SK-N-SH (cell line): Measurements from ENCODE around the gene TMEM174. TPM values are rescaled to one million over a fixed set of nuclear protein-coding genes. Genes with fewer than 3 reads are reported as not detected.

Source experiments
- CTCF ChIA-PET: fragments of 300-600, 350-600 bp; formaldehyde crosslinking; extraction: SDS; loops from one replicate; lab custom pipeline; 2021; lab: Yijun Ruan, JAX
- POLR2A ChIA-PET: fragments of 350-600 bp; sonication (Branson Sonifier 250); formaldehyde crosslinking; extraction: SDS; loops from one replicate; lab custom pipeline; 2020; ENCODE audit warnings: antibody characterized with exemption, inconsistent platforms; lab: Yijun Ruan, JAX
- DNase-seq: peaks from one replicate; pipeline ENCODE4 v3.0.0; 2012
- H2AFZ ChIP-seq: fragments of 200-600 bp; sonication (generic); 2 replicates; pipeline ENCODE4 v1.8.1; 2016; ENCODE audit warnings: antibody characterized with exemption, mild to moderate bottlenecking, low read depth
- H3F3A ChIP-seq: fragments of 200-600 bp; sonication (generic); replicated peaks from 2 replicates; pipeline ENCODE3; 2016; ENCODE audit warnings: antibody characterized with exemption, mild to moderate bottlenecking; ENCODE audit not compliant: insufficient read depth
- H3K27ac ChIP-seq, 2 experiments: fragments of 200-500 bp in 1 of 2; fragments of 200-600 bp in 1 of 2; sonication (Bioruptor generic) in 1 of 2; sonication (generic), shearing (Covaris generic) in 1 of 2; 2 replicates each; pipeline versions ENCODE4 v1.5.1 to v1.6.1; 2014 to 2016; ENCODE audit warnings: low read depth in 2 of 2, inconsistent platforms in 1 of 2, low read length in 1 of 2, mild to moderate bottlenecking in 1 of 2, mixed read lengths in 1 of 2
- H3K27me3 ChIP-seq: fragments of 200-600 bp; sonication (generic), shearing (Covaris generic); 2 replicates; pipeline ENCODE4 v1.6.1; 2016; ENCODE audit warnings: mixed run types; ENCODE audit not compliant: insufficient read depth
- H3K36me3 ChIP-seq, 2 experiments: fragments of 200-500 bp in 1 of 2; fragments of 200-600 bp in 1 of 2; sonication (Bioruptor generic) in 1 of 2; sonication (generic) in 1 of 2; replicated peaks in 1 of 2; 2 replicates each; pipeline versions ENCODE3 to v1.5.1; 2014 to 2016; ENCODE audit warnings: low read length in 1 of 2, mild to moderate bottlenecking in 1 of 2; ENCODE audit not compliant: insufficient read depth in 2 of 2, control insufficient read depth in 1 of 2
- H3K4me1 ChIP-seq, 2 experiments: fragments of 200-500 bp in 1 of 2; fragments of 200-600 bp in 1 of 2; sonication (Bioruptor generic) in 1 of 2; sonication (generic), shearing (Covaris generic) in 1 of 2; 2 replicates each; pipeline versions ENCODE4 v1.5.1 to v1.6.1; 2014 to 2016; ENCODE audit warnings: low read depth in 1 of 2, low read length in 1 of 2, mixed run types in 1 of 2; ENCODE audit not compliant: insufficient read depth in 2 of 2, control insufficient read depth in 1 of 2
- H3K4me2 ChIP-seq: fragments of 200-600 bp; sonication (generic), shearing (Covaris generic); 2 replicates; pipeline ENCODE4 v1.6.1; 2017; ENCODE audit warnings: mixed run types
- H3K4me3 ChIP-seq, 2 experiments: fragments of 200-500 bp in 1 of 2; fragments of 200-600 bp in 1 of 2; sonication (Bioruptor generic) in 1 of 2; sonication (generic), shearing (Covaris generic) in 1 of 2; 2 replicates each; pipeline versions ENCODE4 v1.5.1 to v1.8.1; 2014 to 2016; ENCODE audit warnings: low read depth in 2 of 2, inconsistent platforms in 1 of 2, low read length in 1 of 2, mild to moderate bottlenecking in 1 of 2, mixed read lengths in 1 of 2, moderate library complexity in 1 of 2
- H3K79me2 ChIP-seq: fragments of 200-600 bp; sonication (generic); 2 replicates; pipeline ENCODE4 v1.8.1; 2017; ENCODE audit warnings: mild to moderate bottlenecking; ENCODE audit not compliant: insufficient read depth
- H3K9ac ChIP-seq: fragments of 200-600 bp; sonication (generic); 2 replicates; pipeline ENCODE4 v1.6.1; 2017; ENCODE audit warnings: mixed run types
- H3K9me2 ChIP-seq: fragments of 200-600 bp; sonication (generic); 2 replicates; pipeline ENCODE4 v1.6.1; 2017; ENCODE audit warnings: mixed run types
- H3K9me3 ChIP-seq: fragments of 200-600 bp; sonication (generic); 2 replicates; pipeline ENCODE4 v1.6.1; 2017; ENCODE audit warnings: mixed run types, mild to moderate bottlenecking, moderate library complexity
- H4K20me1 ChIP-seq: fragments of 200-600 bp; sonication (generic); 2 replicates; pipeline ENCODE4 v1.6.1; 2017; ENCODE audit warnings: mild to moderate bottlenecking, mixed run types; ENCODE audit not compliant: insufficient read depth
- CHD2 ChIP-seq: fragments of 150-350 bp; IDR thresholded peaks from 2 replicates; pipeline ENCODE4 v1.6.1; 2018; ENCODE audit warnings: low read length; ENCODE audit not compliant: partially characterized antibody
- EP300 ChIP-seq, 2 experiments: IDR thresholded peaks; 2 replicates each; pipeline versions ENCODE4 v1.4.0 to v1.6.1; 2012; ENCODE audit warnings: borderline replicate concordance in 1 of 2, low read depth in 1 of 2, low read length in 1 of 2
- EZH2phosphoT487 ChIP-seq: fragments of 200-600 bp; sonication (generic); IDR thresholded peaks from 2 replicates; pipeline ENCODE4 v1.6.1; 2017; ENCODE audit warnings: low read depth, mixed run types, mild to moderate bottlenecking, antibody characterized with exemption, moderate library complexity, borderline replicate concordance
- GATA2 ChIP-seq: sonication (generic); formaldehyde crosslinking; IDR thresholded peaks from 2 replicates; pipeline ENCODE4 v1.5.0; 2020; ENCODE audit warnings: mild to moderate bottlenecking, missing genetic modification reagents
- JUND ChIP-seq: IDR thresholded peaks from 2 replicates; pipeline ENCODE4 v1.4.0; 2012
- MEF2A ChIP-seq: IDR thresholded peaks from 2 replicates; pipeline ENCODE4 v1.4.0; 2012; ENCODE audit warnings: low read depth, borderline replicate concordance
- MXI1 ChIP-seq: IDR thresholded peaks from 2 replicates; pipeline ENCODE4 v1.6.1; 2012; ENCODE audit warnings: mild to moderate bottlenecking, low read depth, low read length, improper control_type of control experiment
- NFIC ChIP-seq: IDR thresholded peaks from 2 replicates; pipeline ENCODE4 v1.4.0; 2012; ENCODE audit warnings: borderline replicate concordance
- RAD21 ChIP-seq: IDR thresholded peaks from 2 replicates; pipeline ENCODE4 v1.6.1; 2012; ENCODE audit warnings: mild to moderate bottlenecking, low read length
- RCOR1 ChIP-seq: fragments of 150-350 bp; IDR thresholded peaks from 2 replicates; pipeline ENCODE4 v1.6.1; 2017; ENCODE audit warnings: antibody characterized with exemption, low read length
- SIN3A ChIP-seq: IDR thresholded peaks from 2 replicates; pipeline ENCODE4 v1.6.1; 2012; ENCODE audit warnings: low read depth, mild to moderate bottlenecking, low read length, moderate library complexity, borderline replicate concordance
- SMC3 ChIP-seq: IDR thresholded peaks from 2 replicates; pipeline ENCODE4 v1.6.1; 2012; ENCODE audit warnings: low read depth, low read length, improper control_type of control experiment
- TCF12 ChIP-seq: IDR thresholded peaks from 2 replicates; pipeline ENCODE4 v1.4.0; 2012
- TEAD4 ChIP-seq: IDR thresholded peaks from 2 replicates; pipeline ENCODE4 v1.4.0; 2012; ENCODE audit warnings: mild to moderate bottlenecking, borderline replicate concordance; ENCODE audit not compliant: insufficient read depth
- WGBS: methylation state at CpG from one replicate; pipeline ENCODE4 v1.1.6; 2017; ENCODE audit warnings: low lambda C conversion rate; 5-methylcytosine and 5-hydroxymethylcytosine counted together
- polyA plus RNA-seq, 3 experiments: library from polyadenylated mRNA; depleted of rRNA; stranded (reverse); fragments of >200 nt; gene quantifications; 2 replicates each; pipeline ENCODE4 v1.2.3, GENCODE V29; 2012
- TF ChIP-seq, protein P1 (sequence below): IDR thresholded peaks from 2 replicates; pipeline ENCODE4 v1.6.1; 2012; ENCODE audit warnings: mild to moderate bottlenecking, low read depth, low read length, moderate library complexity
- TF ChIP-seq, protein P2 (sequence below): IDR thresholded peaks from 2 replicates; pipeline ENCODE4 v1.4.0; 2012; ENCODE audit warnings: low read depth
- TF ChIP-seq, protein P3 (sequence below): fragments of 200-600 bp; sonication (generic); IDR thresholded peaks from 2 replicates; pipeline ENCODE4 v1.6.1; 2017; ENCODE audit warnings: antibody characterized with exemption, mild to moderate bottlenecking, moderate library complexity

The TMEM174 gene
- polyA plus RNA-seq, 1 of the 3 experiments (the other 2 are of a cell fraction), result not detected

DNA sequence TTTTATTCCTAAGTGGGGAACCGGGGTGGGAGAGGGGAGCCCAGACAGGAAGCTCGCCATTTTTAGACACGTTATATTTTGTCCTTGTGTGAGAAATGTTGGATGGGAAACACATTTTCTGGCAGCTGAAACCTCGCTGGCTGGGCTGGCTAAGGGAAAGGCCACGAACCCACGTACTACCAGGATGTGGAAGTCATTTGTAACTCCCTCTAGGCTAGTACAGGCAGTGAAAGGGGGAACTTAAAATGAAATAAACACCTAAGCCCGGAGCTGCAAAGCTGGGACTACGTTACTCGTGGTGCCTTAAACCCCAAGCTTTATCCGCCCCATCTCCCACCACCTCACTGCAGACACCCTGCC lies 42.5 kb downstream of the TMEM174 start:
- H3K4me3 ChIP-seq, result peak overlapping the region; percentile 49 to 66
- H4K20me1 ChIP-seq, result no peaks in the 10 kb centered on the region
- DNase-seq, result no peak
- H3K27me3 ChIP-seq, result no peaks in the 10 kb centered on the region
- H3K9me2 ChIP-seq, result no peaks in the 10 kb centered on the region
- peaks cover 4% of the 10 kb centered on the region for H3F3A ChIP-seq
- TF ChIP-seq EP300 (IDR thresholded peaks at IDR 0.05; ENCODE audit: borderline replicate concordance in 1 of 2, low read depth in 1 of 2, low read length in 1 of 2) (no peak), CHD2 (no peak), MEF2A (no peak), JUND (no peak)
- peaks cover 9 to 16% of the 10 kb centered on the region in 2 experiments; a peak in 3 of 4 replicates for H3K4me1 ChIP-seq
- H3K4me2 ChIP-seq, result peak overlapping the region; percentile 90
- POLR2A ChIA-PET, result interaction anchor here (0.6 kb wide), 1 partner anchor 1523 kb away, joined by 3 read pairs; no protein-coding TSS in a partner anchor
- no peaks in the 10 kb centered on the region for H3K79me2 ChIP-seq
- CTCF ChIA-PET, result interaction anchor here (0.6 to 4.8 kb wide), 62 partner anchors 9 to 859 kb away, joined by 3 to 90 read pairs (median 5); partner anchors contain the start of genes FCHO2, FOXD1 and TMEM174
- no peaks in the 10 kb centered on the region for H3K36me3 ChIP-seq
- no peaks in the 10 kb centered on the region for H3K9me3 ChIP-seq
- WGBS, result 15% methylated on average over 10 of the region's 10 CpGs
- H3K27ac ChIP-seq, result peak overlapping the region in 1 of 2 experiments; percentile 40; a peak in 1 of 4 replicates
- peak overlapping the region; percentile 91; the same call in 1 of the 2 replicates for H2AFZ ChIP-seq
- peak overlapping the region; percentile 72; the same call in 1 of the 2 replicates for H3K9ac ChIP-seq

DNA sequence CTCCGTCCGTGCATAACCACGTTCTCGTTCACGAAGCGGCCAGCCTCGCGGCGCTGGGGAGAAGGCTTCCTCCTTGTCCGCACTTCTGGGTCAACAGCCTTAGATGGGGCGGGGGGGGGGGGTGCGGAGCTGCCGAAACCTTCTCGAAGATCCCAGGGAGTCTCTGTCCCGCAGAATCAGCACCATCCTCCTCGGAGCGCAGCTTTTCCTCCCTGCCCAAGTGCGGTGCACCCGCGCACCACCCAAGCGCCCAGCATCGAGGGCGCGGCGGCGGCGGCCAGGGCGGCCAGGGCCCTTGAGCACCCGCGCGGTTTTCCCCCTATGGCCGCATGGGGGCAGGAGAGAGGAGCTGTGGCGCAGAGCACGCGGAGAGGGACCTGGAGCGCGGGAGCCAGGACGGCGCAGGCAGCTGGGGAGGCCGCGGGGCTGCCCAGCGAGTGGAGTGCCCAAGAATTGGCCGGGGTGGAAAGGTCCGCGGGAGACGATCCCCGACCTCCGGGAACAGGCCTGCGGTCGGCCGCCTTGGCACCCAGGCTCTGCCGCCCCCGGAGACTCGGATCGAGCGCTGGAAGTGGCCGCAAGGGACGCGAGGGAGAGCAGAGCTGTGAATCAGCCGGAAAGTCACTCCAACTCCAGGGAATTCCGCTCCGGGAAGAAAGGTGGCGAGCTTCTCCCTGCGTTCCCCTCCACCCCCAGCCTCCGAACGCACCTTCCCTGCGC lies 43.1 kb downstream of the TMEM174 start:
- CTCF ChIA-PET, result interaction anchor here (0.6 to 4.8 kb wide), 77 partner anchors 9 to 859 kb away, joined by 3 to 90 read pairs (median 4); partner anchors contain the start of genes FCHO2, FOXD1 and TMEM174
- H3F3A ChIP-seq, result peaks cover 4% of the 10 kb centered on the region
- H4K20me1 ChIP-seq, result no peaks in the 10 kb centered on the region
- TF ChIP-seq SIN3A, result peak; percentile 40; the same call in 1 of the 2 replicates
- peak; percentile 65; the same call in 1 of the 2 replicates for TF ChIP-seq MXI1
- peak; percentile 69 for TF ChIP-seq SMC3
- TF ChIP-seq, protein P1, sequence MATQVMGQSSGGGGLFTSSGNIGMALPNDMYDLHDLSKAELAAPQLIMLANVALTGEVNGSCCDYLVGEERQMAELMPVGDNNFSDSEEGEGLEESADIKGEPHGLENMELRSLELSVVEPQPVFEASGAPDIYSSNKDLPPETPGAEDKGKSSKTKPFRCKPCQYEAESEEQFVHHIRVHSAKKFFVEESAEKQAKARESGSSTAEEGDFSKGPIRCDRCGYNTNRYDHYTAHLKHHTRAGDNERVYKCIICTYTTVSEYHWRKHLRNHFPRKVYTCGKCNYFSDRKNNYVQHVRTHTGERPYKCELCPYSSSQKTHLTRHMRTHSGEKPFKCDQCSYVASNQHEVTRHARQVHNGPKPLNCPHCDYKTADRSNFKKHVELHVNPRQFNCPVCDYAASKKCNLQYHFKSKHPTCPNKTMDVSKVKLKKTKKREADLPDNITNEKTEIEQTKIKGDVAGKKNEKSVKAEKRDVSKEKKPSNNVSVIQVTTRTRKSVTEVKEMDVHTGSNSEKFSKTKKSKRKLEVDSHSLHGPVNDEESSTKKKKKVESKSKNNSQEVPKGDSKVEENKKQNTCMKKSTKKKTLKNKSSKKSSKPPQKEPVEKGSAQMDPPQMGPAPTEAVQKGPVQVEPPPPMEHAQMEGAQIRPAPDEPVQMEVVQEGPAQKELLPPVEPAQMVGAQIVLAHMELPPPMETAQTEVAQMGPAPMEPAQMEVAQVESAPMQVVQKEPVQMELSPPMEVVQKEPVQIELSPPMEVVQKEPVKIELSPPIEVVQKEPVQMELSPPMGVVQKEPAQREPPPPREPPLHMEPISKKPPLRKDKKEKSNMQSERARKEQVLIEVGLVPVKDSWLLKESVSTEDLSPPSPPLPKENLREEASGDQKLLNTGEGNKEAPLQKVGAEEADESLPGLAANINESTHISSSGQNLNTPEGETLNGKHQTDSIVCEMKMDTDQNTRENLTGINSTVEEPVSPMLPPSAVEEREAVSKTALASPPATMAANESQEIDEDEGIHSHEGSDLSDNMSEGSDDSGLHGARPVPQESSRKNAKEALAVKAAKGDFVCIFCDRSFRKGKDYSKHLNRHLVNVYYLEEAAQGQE, result 0 out of 2 replicates have a peak, but pooled peaks have one; percentile 8
- no peak for TF ChIP-seq GATA2
- TF ChIP-seq TEAD4, result 0 out of 2 replicates have a peak, but pooled peaks have one; percentile 13
- 0 out of 2 replicates have a peak, but pooled peaks have one; percentile 6 for TF ChIP-seq NFIC
- TF ChIP-seq RAD21, result peak; percentile 58
- TF ChIP-seq TCF12, result 0 out of 2 replicates have a peak, but pooled peaks have one; percentile 14
- no peak for TF ChIP-seq EZH2phosphoT487
- no peak for TF ChIP-seq RCOR1
- TF ChIP-seq, protein P2, sequence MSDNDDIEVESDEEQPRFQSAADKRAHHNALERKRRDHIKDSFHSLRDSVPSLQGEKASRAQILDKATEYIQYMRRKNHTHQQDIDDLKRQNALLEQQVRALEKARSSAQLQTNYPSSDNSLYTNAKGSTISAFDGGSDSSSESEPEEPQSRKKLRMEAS, result peak; percentile 99
- TF ChIP-seq, protein P3, sequence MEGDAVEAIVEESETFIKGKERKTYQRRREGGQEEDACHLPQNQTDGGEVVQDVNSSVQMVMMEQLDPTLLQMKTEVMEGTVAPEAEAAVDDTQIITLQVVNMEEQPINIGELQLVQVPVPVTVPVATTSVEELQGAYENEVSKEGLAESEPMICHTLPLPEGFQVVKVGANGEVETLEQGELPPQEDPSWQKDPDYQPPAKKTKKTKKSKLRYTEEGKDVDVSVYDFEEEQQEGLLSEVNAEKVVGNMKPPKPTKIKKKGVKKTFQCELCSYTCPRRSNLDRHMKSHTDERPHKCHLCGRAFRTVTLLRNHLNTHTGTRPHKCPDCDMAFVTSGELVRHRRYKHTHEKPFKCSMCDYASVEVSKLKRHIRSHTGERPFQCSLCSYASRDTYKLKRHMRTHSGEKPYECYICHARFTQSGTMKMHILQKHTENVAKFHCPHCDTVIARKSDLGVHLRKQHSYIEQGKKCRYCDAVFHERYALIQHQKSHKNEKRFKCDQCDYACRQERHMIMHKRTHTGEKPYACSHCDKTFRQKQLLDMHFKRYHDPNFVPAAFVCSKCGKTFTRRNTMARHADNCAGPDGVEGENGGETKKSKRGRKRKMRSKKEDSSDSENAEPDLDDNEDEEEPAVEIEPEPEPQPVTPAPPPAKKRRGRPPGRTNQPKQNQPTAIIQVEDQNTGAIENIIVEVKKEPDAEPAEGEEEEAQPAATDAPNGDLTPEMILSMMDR, result peak; percentile 76
- 3% methylated on average over 20 of the region's 67 CpGs for WGBS
- no peaks in the 10 kb centered on the region for H3K9me3 ChIP-seq
- peak overlapping the region; percentile 90 for H3K4me2 ChIP-seq
- peak; percentile 96 for DNase-seq
- peak overlapping the region; percentile 49 to 66 for H3K4me3 ChIP-seq
- POLR2A ChIA-PET, result interaction anchor here (0.6 kb wide), 1 partner anchor 1523 kb away, joined by 3 read pairs; no protein-coding TSS in a partner anchor
- H3K9me2 ChIP-seq, result no peaks in the 10 kb centered on the region
- peak overlapping the region; percentile 47 to 69 for H3K27ac ChIP-seq
- no peaks in the 10 kb centered on the region for H3K36me3 ChIP-seq
- peaks cover 9 to 16% of the 10 kb centered on the region in 2 experiments; a peak in 3 of 4 replicates for H3K4me1 ChIP-seq
- peak overlapping the region; percentile 91 for H2AFZ ChIP-seq
- H3K27me3 ChIP-seq, result no peaks in the 10 kb centered on the region
- no peaks in the 10 kb centered on the region for H3K79me2 ChIP-seq
- H3K9ac ChIP-seq, result peak overlapping the region; percentile 72
